ENCODE measurements around the gene H2BK1. TPM values are rescaled to one million over a fixed set of nuclear protein-coding genes. Genes with fewer than 3 reads are reported as not detected.

H2BK1 gene
- total RNA-seq, 1 donor from 2014 or later = not detected

DNA sequence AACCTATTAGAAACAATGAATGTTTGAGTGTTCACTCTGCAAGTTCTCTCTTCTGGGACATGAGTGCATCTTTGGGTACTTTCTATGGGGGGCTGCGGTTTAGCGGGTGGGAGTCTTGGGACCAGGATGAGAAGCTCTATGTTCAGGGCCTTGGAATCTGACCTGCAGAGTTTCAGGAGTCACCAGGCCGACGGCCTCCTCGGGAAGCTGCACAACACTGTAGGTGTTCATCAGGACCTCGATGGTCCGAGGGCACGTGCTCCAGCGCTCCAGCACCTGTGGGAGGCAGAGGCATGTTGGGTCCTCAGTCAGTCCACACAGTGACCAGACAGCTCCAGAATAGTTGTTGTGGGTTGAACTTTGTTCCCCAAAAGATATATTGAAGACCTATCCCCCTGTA lies 33.9 kb downstream of the H2BK1 start:
- DNase-seq (ENCODE audit: extremely low spot score in 2 of 2) = peak in 1 of 2 donors; percentile 85
- Histone ChIP-seq H3K27ac (no peak overlapping the region), H3K27me3 (no peaks in the 10 kb centered on the region), H3K4me1 (no peaks in the 10 kb centered on the region), H3K36me3 (no peaks in the 10 kb centered on the region), H3K9me3 (no peaks in the 10 kb centered on the region), H3K4me3 (no peak overlapping the region)
- intact Hi-C loops (cut with DNase I) = no loop called here
- TF ChIP-seq, protein P1, sequence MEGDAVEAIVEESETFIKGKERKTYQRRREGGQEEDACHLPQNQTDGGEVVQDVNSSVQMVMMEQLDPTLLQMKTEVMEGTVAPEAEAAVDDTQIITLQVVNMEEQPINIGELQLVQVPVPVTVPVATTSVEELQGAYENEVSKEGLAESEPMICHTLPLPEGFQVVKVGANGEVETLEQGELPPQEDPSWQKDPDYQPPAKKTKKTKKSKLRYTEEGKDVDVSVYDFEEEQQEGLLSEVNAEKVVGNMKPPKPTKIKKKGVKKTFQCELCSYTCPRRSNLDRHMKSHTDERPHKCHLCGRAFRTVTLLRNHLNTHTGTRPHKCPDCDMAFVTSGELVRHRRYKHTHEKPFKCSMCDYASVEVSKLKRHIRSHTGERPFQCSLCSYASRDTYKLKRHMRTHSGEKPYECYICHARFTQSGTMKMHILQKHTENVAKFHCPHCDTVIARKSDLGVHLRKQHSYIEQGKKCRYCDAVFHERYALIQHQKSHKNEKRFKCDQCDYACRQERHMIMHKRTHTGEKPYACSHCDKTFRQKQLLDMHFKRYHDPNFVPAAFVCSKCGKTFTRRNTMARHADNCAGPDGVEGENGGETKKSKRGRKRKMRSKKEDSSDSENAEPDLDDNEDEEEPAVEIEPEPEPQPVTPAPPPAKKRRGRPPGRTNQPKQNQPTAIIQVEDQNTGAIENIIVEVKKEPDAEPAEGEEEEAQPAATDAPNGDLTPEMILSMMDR (IDR thresholded peaks at IDR 0.05) = no peak
- TF ChIP-seq POLR2AphosphoS5 (IDR thresholded peaks at IDR 0.05; ENCODE audit: insufficient read depth in 1 of 2, low read depth in 1 of 2) = no peak
- TF ChIP-seq POLR2A (IDR thresholded peaks at IDR 0.05) = no peak

DNA sequence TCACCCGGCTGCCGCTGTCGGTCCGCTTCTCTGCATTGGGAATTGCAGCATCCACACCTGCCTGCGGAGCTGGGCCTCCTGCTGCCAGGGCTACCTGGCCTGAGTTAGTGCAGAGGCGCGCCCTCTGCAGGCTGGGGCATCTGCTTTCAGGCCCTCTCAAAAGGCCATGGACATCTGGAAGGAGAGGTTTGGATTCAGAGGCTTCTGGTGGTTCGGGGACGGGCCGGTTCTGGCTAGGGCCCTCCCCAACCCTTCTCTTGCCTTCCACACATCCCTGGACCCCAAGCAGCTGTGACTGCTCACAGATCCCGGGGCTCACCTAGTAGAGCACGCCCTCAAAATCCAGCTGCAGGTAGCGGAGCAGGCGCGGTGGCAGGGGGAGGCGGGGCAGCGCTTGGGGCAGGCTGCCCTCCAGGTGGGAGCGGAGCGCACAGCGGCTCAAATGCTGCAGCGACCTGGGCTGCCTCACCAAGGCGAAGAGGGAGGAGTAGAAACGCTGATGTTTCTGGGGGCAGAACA lies 34.4 kb downstream of the H2BK1 start:
- no peak overlapping the region for H3K4me3 ChIP-seq
- H3K9me3 ChIP-seq = no peaks in the 10 kb centered on the region
- peak in 1 of 2 donors; percentile 93 for DNase-seq (ENCODE audit: extremely low spot score in 2 of 2)
- no peaks in the 10 kb centered on the region for H3K27me3 ChIP-seq
- H3K4me1 ChIP-seq = no peaks in the 10 kb centered on the region
- TF ChIP-seq POLR2A (IDR thresholded peaks at IDR 0.05) (no peak), POLR2AphosphoS5 (IDR thresholded peaks at IDR 0.05; ENCODE audit: insufficient read depth in 1 of 2, low read depth in 1 of 2) (no peak)
- TF ChIP-seq, protein P1 (IDR thresholded peaks at IDR 0.05) = no peak
- no peaks in the 10 kb centered on the region for H3K36me3 ChIP-seq
- intact Hi-C loops (cut with DNase I) = no loop called here
- H3K27ac ChIP-seq = no peak overlapping the region

DNA sequence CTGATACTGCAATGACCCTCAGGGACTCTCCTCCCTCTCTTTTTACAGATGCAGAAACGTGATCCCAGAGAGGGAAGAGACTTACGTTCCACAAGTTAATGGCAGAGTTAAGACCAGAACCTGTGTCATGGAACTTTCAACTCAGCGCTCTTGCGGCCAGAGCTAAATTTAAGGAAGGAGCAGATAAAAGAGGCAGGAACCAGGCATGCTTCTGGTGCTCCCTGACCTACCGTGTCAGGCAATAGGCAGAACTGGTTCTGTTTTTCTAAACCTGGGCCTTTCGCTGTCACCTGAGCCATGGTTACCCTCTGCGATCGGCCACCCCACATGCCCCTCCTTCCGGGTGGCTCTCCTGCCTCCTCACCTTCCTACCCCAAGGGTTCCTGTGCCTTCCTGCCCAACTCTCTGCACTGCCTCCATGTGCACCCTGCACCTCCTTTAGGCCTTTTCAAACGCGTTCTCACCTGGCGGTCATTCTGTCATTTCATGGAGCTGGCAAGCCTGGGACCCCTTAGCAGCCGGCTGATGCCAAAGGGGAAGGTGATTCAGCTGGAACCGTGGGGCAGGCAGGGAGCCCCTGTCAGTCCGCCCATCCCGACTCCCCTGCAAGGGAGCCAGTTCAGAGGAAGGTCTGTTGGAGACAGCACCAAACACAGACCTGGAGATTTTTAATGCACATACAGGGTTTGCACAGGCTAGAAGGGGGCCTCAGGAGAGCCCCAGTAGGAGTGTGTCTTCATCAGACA lies 35.1 kb downstream of the H2BK1 start:
- Histone ChIP-seq H3K4me3 (no peak overlapping the region), H3K4me1 (no peaks in the 10 kb centered on the region), H3K27me3 (no peaks in the 10 kb centered on the region), H3K9me3 (no peaks in the 10 kb centered on the region), H3K27ac (no peak overlapping the region), H3K36me3 (no peaks in the 10 kb centered on the region)
- peak in 1 of 2 donors; percentile 94 for DNase-seq (ENCODE audit: extremely low spot score in 2 of 2)
- intact Hi-C loops (cut with DNase I) = no loop called here
- no peak for TF ChIP-seq POLR2A (IDR thresholded peaks at IDR 0.05)
- no peak for TF ChIP-seq POLR2AphosphoS5 (IDR thresholded peaks at IDR 0.05; ENCODE audit: insufficient read depth in 1 of 2, low read depth in 1 of 2)
- TF ChIP-seq, protein P1 (IDR thresholded peaks at IDR 0.05) = no peak

DNA sequence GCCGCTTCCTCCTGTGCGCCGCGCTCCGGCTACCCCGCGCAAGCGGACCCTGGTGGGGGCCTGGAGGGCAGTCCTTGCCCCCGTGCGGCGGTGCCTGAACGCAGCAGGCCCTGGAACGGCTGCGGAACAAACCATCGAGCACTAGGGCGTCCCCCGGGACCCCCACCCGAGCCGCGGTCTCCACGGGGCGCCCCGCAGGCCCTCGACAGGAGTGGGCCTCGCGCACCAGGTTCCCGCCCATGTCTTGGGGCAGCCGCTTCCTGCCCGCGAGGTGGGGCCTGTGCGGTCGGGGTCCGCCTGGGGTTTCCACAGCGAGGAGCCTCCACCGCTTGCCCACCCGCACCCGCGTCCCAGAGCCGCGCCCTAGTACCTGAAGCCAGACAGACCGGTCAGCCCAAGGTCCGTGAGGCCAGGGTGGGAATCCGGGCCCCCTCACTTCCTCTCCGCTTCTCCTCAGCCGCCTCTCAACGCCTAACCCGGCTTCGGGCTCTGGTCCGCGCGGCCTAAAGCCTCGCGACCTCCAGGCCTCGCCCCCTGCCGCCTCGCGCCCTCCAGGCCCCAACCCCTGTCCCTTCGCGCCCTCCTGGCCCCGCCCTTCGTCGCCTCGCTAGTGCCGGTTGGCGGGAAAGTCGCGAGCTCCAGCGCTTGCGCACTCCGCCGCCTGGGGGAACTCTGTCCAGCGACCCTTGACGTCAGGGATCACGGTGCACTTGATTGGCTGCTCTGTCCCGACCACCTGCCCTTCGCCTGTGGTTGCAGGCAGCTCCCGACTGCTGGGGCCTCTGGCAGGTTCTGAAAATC lies 35.8 kb downstream of the H2BK1 start:
- Histone ChIP-seq H3K27me3 (no peaks in the 10 kb centered on the region), H3K4me3 (no peak overlapping the region), H3K4me1 (no peaks in the 10 kb centered on the region), H3K9me3 (no peaks in the 10 kb centered on the region), H3K36me3 (no peaks in the 10 kb centered on the region), H3K27ac (no peak overlapping the region)
- TF ChIP-seq, protein P1 (IDR thresholded peaks at IDR 0.05) = no peak
- TF ChIP-seq POLR2A (IDR thresholded peaks at IDR 0.05) (no peak), POLR2AphosphoS5 (IDR thresholded peaks at IDR 0.05; ENCODE audit: insufficient read depth in 1 of 2, low read depth in 1 of 2) (no peak)
- peak in 1 of 2 donors; percentile 92 for DNase-seq (ENCODE audit: extremely low spot score in 2 of 2)
- intact Hi-C loops (cut with DNase I) = loop anchor here (5.0 kb wide), 1 partner anchor 133 kb away; no protein-coding TSS in a partner anchor

All from vagina (tissue), 2 donors.